Liver (tissue), 9 donors: ENCODE data around the gene NSUN4. TPM values are rescaled to one million over a fixed set of nuclear protein-coding genes. Genes with fewer than 3 reads are reported as not detected.

Source experiments
- DNase-seq: peaks from one replicate; pipeline ENCODE4 v3.0.0-alpha.2; 2017; ENCODE audit warnings: low spot score
- H3K27ac ChIP-seq, 2 donors: one replicate each; pipeline ENCODE4 v1.7.0; 2013; ENCODE audit warnings: inconsistent platforms in 2 of 2, low read length in 2 of 2, control low read depth in 1 of 2, low read depth in 1 of 2, mild to moderate bottlenecking in 1 of 2
- H3K27me3 ChIP-seq, 4 donors: one replicate each; pipeline versions ENCODE4 v1.6.1 to v1.7.0; 2013; ENCODE audit warnings: low read length in 3 of 4, inconsistent platforms in 1 of 4, mild to moderate bottlenecking in 1 of 4, moderate library complexity in 1 of 4; ENCODE audit not compliant: control insufficient read depth in 4 of 4, insufficient read depth in 4 of 4
- H3K36me3 ChIP-seq, 4 donors: one replicate each; pipeline versions ENCODE4 v1.6.1 to v1.7.0; 2013; ENCODE audit warnings: low read length in 3 of 4, mild to moderate bottlenecking in 3 of 4, low read depth in 1 of 4, moderate library complexity in 1 of 4; ENCODE audit not compliant: control insufficient read depth in 4 of 4, insufficient read depth in 3 of 4
- H3K4me1 ChIP-seq, 4 donors: one replicate each; pipeline versions ENCODE4 v1.6.1 to v1.7.0; 2013; ENCODE audit warnings: low read length in 3 of 4, mild to moderate bottlenecking in 3 of 4, moderate library complexity in 1 of 4; ENCODE audit not compliant: control insufficient read depth in 4 of 4, insufficient read depth in 4 of 4
- H3K4me3 ChIP-seq, 3 donors: one replicate each; pipeline versions ENCODE4 v1.6.1 to v1.7.0; 2013; ENCODE audit warnings: low read length in 3 of 3, control low read depth in 1 of 3, low read depth in 1 of 3, mild to moderate bottlenecking in 1 of 3
- H3K9ac ChIP-seq, 2 donors: one replicate each; pipeline ENCODE4 v1.7.0; 2013; ENCODE audit warnings: low read length in 2 of 2, mild to moderate bottlenecking in 2 of 2, moderate library complexity in 2 of 2, control low read depth in 1 of 2, low read depth in 1 of 2
- H3K9me3 ChIP-seq, 4 donors: one replicate each; pipeline versions ENCODE4 v1.6.1 to v1.7.0; 2013; ENCODE audit warnings: low read length in 3 of 4; ENCODE audit not compliant: control insufficient read depth in 4 of 4
- EGR1 ChIP-seq, 2 donors: IDR thresholded peaks; 2 replicates each; pipeline ENCODE4 v1.6.1; 2016 to 2018; ENCODE audit warnings: antibody characterized with exemption in 2 of 2, low read depth in 2 of 2
- GABPA ChIP-seq, 2 donors: IDR thresholded peaks in 1 of 2; conservative IDR thresholded peaks in 1 of 2; 2 replicates each; pipeline ENCODE4 v1.6.1; 2016; ENCODE audit warnings: antibody characterized with exemption in 2 of 2, mild to moderate bottlenecking in 1 of 2, moderate library complexity in 1 of 2
- HNF4A ChIP-seq, 2 donors: conservative IDR thresholded peaks; 2 replicates each; pipeline ENCODE4 v1.6.1; 2016; ENCODE audit warnings: antibody characterized with exemption in 2 of 2, mild to moderate bottlenecking in 2 of 2
- HNF4G ChIP-seq: IDR thresholded peaks from 2 replicates; pipeline ENCODE4 v1.6.1; 2016; ENCODE audit warnings: antibody characterized with exemption
- JUND ChIP-seq, 2 donors: IDR thresholded peaks; 2 replicates each; pipeline ENCODE4 v1.6.1; 2016; ENCODE audit warnings: antibody characterized with exemption in 2 of 2
- NR2F2 ChIP-seq: IDR thresholded peaks from 2 replicates; pipeline ENCODE4 v1.6.1; 2016; ENCODE audit warnings: antibody characterized with exemption
- RAD21 ChIP-seq, 2 donors: IDR thresholded peaks; 2 replicates each; pipeline ENCODE4 v1.6.1; 2016; ENCODE audit warnings: antibody characterized with exemption in 2 of 2, mild to moderate bottlenecking in 2 of 2
- RXRA ChIP-seq, 2 donors: IDR thresholded peaks; 2 replicates each; pipeline ENCODE4 v1.6.1; 2017 to 2018; ENCODE audit warnings: antibody characterized with exemption in 2 of 2, mild to moderate bottlenecking in 1 of 2
- TAF1 ChIP-seq: conservative IDR thresholded peaks from 2 replicates; pipeline ENCODE4 v1.6.1; 2016; ENCODE audit warnings: antibody characterized with exemption, mild to moderate bottlenecking
- WGBS: extraction: QIAGEN DNeasy Blood & Tissue Kit; methylation state at CpG from one replicate; pipeline ENCODE4 v1.1.7; 2013; 5-methylcytosine and 5-hydroxymethylcytosine counted together
- polyA plus RNA-seq, 2 donors: library from polyadenylated mRNA; stranded (reverse) in 1 of 2; unstranded in 1 of 2; fragments of 200-250 nt in 1 of 2; fragments of >200 nt in 1 of 2; fragmentation: Nextera tagmentation in 1 of 2; extraction: Ambion mirVana in 1 of 2; gene quantifications; one replicate each; pipeline versions ENCODE4 v1.2.1 to v1.2.3, GENCODE V29; 2013 to 2015
- total RNA-seq, 2 donors: library from RNA; depleted of rRNA; stranded (reverse); fragments of >200 nt; gene quantifications; one replicate each; pipeline ENCODE4 v1.2.3, GENCODE V29; 2014
- TF ChIP-seq, protein P1 (sequence below): IDR thresholded peaks from 2 replicates; pipeline ENCODE4 v1.6.1; 2016; ENCODE audit warnings: antibody characterized with exemption
- TF ChIP-seq, protein P2 (sequence below): IDR thresholded peaks from 2 replicates; pipeline ENCODE4 v1.6.1; 2016; ENCODE audit warnings: antibody characterized with exemption
- TF ChIP-seq, protein P3 (sequence below): IDR thresholded peaks from 2 replicates; pipeline ENCODE4 v1.6.1; 2016; ENCODE audit warnings: antibody characterized with exemption
- TF ChIP-seq, protein P4 (sequence below): IDR thresholded peaks from 2 replicates; pipeline ENCODE4 v1.6.1; 2016; ENCODE audit warnings: antibody characterized with exemption, mild to moderate bottlenecking
- donor health status: healthy.
- donor health status: healthy.
- donor health status: healthy.
- donor health status: healthy.
- donor health status: healthy.

NSUN4 gene
- total and polyA plus RNA-seq, 4 donors: 7.0 to 17.2 (median 12.0) TPM

DNA sequence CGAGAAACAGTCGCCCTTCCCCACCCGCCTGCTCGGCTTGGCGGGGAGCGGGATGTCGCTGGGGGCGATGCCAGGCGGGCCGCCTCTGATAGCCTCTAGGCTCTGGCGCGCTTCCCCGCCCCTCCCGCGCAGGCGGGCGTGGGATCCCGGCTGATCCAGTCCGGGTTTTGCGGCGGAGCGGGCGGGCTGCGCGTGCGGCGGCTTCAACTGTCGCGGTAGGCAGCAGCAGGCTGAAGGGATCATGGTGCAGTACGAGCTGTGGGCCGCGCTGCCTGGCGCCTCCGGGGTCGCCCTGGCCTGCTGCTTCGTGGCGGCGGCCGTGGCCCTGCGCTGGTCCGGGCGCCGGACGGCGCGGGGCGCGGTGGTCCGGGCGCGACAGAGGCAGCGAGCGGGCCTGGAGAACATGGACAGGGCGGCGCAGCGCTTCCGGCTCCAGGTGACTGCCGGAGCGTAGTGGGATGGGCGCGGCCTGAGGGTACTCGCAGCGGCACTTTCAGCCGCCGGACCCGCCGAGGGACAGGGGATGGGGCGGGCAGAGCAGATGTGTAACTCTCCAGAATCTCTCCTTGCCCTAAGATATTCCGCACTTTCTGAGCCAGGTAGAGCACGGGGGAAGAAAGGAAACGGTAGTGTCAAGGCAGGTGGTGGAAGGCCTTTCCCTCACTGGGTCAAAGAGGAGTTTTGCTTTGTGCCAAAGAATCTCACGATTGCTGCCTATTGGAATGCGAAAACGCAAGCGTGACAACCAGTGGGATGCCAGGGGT is 53.7 kb downstream of the NSUN4 start, which contains the start of gene FAAH (continued):
- TF ChIP-seq, protein P1, sequence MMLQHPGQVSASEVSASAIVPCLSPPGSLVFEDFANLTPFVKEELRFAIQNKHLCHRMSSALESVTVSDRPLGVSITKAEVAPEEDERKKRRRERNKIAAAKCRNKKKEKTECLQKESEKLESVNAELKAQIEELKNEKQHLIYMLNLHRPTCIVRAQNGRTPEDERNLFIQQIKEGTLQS: no peak
- TF ChIP-seq HNF4A (conservative IDR thresholded peaks at IDR 0.05) (peak; percentile 82 to 85), RAD21 (IDR thresholded peaks at IDR 0.05) (no peak), TAF1 (no peak), RXRA (IDR thresholded peaks at IDR 0.05) (peak; percentile 64 to 74), JUND (IDR thresholded peaks at IDR 0.05) (no peak)
- TF ChIP-seq, protein P2, sequence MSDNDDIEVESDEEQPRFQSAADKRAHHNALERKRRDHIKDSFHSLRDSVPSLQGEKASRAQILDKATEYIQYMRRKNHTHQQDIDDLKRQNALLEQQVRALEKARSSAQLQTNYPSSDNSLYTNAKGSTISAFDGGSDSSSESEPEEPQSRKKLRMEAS: no peak
- TF ChIP-seq, protein P3, sequence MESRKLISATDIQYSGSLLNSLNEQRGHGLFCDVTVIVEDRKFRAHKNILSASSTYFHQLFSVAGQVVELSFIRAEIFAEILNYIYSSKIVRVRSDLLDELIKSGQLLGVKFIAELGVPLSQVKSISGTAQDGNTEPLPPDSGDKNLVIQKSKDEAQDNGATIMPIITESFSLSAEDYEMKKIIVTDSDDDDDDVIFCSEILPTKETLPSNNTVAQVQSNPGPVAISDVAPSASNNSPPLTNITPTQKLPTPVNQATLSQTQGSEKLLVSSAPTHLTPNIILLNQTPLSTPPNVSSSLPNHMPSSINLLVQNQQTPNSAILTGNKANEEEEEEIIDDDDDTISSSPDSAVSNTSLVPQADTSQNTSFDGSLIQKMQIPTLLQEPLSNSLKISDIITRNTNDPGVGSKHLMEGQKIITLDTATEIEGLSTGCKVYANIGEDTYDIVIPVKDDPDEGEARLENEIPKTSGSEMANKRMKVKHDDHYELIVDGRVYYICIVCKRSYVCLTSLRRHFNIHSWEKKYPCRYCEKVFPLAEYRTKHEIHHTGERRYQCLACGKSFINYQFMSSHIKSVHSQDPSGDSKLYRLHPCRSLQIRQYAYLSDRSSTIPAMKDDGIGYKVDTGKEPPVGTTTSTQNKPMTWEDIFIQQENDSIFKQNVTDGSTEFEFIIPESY: no peak

DNA sequence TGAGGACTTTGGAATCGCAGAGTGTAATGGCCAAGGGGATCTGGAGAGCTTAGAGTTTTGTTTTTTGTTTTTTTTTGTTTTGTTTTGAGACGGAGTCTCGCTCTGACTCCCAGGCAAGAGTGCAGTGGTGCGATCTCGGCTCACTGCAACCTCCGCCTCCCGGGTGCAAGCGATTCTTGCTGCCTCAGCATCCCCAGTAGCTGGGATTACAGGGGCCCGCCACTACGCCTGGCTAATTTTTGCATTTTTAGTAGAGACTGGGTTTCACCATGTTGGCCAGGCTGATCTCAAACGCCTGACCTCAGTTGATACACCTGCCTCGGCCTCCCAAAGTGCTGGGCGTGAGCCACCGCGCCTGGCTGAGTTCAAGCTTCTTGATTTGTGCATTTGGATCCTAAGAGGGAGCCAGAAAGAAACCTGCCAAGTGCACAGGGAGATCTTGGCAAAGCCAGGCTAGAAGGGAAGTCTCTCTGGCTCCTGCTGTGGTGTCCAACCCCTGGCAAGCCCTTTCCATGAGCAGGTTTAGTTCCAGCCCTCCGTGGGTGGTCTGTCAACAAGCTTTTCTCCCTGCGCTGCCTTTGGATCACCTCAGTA is 54.4 kb downstream of the NSUN4 start:
- H3K36me3 ChIP-seq: no peaks in the 10 kb centered on the region
- H3K27ac ChIP-seq: peak overlapping the region; percentile 78 to 86
- WGBS: 27% methylated on average over 17 of the region's 17 CpGs
- TF ChIP-seq, protein P4, sequence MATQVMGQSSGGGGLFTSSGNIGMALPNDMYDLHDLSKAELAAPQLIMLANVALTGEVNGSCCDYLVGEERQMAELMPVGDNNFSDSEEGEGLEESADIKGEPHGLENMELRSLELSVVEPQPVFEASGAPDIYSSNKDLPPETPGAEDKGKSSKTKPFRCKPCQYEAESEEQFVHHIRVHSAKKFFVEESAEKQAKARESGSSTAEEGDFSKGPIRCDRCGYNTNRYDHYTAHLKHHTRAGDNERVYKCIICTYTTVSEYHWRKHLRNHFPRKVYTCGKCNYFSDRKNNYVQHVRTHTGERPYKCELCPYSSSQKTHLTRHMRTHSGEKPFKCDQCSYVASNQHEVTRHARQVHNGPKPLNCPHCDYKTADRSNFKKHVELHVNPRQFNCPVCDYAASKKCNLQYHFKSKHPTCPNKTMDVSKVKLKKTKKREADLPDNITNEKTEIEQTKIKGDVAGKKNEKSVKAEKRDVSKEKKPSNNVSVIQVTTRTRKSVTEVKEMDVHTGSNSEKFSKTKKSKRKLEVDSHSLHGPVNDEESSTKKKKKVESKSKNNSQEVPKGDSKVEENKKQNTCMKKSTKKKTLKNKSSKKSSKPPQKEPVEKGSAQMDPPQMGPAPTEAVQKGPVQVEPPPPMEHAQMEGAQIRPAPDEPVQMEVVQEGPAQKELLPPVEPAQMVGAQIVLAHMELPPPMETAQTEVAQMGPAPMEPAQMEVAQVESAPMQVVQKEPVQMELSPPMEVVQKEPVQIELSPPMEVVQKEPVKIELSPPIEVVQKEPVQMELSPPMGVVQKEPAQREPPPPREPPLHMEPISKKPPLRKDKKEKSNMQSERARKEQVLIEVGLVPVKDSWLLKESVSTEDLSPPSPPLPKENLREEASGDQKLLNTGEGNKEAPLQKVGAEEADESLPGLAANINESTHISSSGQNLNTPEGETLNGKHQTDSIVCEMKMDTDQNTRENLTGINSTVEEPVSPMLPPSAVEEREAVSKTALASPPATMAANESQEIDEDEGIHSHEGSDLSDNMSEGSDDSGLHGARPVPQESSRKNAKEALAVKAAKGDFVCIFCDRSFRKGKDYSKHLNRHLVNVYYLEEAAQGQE: no peak
- TF ChIP-seq RAD21 (IDR thresholded peaks at IDR 0.05) (no peak), JUND (IDR thresholded peaks at IDR 0.05) (peak in 1 of 2 donors; percentile 30), HNF4G (no peak), NR2F2 (peak; percentile 12), EGR1 (IDR thresholded peaks at IDR 0.05; ENCODE audit: low read depth in 2 of 2) (no peak), GABPA (IDR thresholded peaks at IDR 0.05 in 1 of 2, conservative IDR thresholded peaks at IDR 0.05 in 1 of 2) (no peak)
- no peaks in the 10 kb centered on the region for H3K27me3 ChIP-seq
- H3K9me3 ChIP-seq: peaks cover 0 to 6% (median 2%) of the 10 kb centered on the region in 4 donors
- peak overlapping the region; percentile 88 to 89 (median 88) for H3K4me3 ChIP-seq
- H3K4me1 ChIP-seq: peaks cover 5 to 19% (median 12%) of the 10 kb centered on the region in 4 donors
- H3K9ac ChIP-seq: no peak overlapping the region
- no peak for DNase-seq
